ENCODE data around the gene ASXL1.

DNA sequence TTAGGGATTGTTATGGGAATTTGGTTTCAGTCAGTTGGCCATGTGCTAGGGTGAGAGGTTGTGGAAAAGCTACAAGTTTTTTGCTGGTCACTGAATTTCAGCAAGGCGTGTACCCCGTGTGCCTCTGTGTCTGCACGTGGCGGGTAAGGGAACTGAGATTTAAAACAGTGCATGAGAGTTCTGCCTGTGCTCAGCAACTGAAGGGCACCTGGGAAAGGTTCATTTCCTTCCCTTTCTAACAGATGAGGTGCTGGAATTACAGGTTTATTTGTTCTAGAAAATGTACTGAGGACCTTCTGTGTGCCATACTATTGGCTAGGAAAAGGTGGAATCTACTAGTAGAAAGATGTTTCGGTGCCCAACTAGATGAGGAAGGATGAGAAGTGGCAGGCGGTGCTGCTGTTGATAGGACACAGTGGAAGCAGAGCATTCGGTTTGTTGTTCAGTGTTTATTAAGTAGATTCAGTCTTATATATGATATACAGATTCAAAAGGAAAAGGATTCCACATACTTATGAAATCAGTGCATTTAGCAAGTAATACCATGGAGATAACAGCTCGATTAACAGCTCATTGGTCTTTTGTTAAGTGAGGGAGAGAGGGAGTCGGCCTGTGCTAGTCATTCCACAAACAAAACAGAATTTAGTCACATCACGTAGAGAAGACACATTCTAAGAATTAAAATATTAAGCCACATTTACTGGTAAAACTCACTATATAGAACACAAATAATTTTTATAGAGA lies 84.7 kb downstream of the ASXL1 start:
- TF ChIP-seq, protein P1, sequence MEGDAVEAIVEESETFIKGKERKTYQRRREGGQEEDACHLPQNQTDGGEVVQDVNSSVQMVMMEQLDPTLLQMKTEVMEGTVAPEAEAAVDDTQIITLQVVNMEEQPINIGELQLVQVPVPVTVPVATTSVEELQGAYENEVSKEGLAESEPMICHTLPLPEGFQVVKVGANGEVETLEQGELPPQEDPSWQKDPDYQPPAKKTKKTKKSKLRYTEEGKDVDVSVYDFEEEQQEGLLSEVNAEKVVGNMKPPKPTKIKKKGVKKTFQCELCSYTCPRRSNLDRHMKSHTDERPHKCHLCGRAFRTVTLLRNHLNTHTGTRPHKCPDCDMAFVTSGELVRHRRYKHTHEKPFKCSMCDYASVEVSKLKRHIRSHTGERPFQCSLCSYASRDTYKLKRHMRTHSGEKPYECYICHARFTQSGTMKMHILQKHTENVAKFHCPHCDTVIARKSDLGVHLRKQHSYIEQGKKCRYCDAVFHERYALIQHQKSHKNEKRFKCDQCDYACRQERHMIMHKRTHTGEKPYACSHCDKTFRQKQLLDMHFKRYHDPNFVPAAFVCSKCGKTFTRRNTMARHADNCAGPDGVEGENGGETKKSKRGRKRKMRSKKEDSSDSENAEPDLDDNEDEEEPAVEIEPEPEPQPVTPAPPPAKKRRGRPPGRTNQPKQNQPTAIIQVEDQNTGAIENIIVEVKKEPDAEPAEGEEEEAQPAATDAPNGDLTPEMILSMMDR (IDR thresholded peaks at IDR 0.05), result no peak
- TF ChIP-seq POLR2AphosphoS5 (IDR thresholded peaks at IDR 0.05), result no peak

Measured in stomach (tissue), 4 donors.